H9 (cell line): ENCODE data around the gene EMC9. TPM values are rescaled to one million over a fixed set of nuclear protein-coding genes. Genes with fewer than 3 reads are reported as not detected.

Experiments
- DNase-seq: peaks from one replicate; pipeline ENCODE4 v3.0.0-alpha.2; 2017
- H2AFZ ChIP-seq: one replicate; pipeline ENCODE4 v1.6.1; 2013; ENCODE audit warnings: mild to moderate bottlenecking, low read length, control low read depth, moderate library complexity
- H2AK5ac ChIP-seq: 2 replicates; pipeline ENCODE4 v1.6.1; 2013; ENCODE audit warnings: low read length, control low read depth, mixed read lengths; ENCODE audit not compliant: insufficient read length
- H2BK120ac ChIP-seq: one replicate; pipeline ENCODE4 v1.6.1; 2013; ENCODE audit warnings: low read depth, mild to moderate bottlenecking, low read length, control low read depth, inconsistent platforms; ENCODE audit not compliant: poor library complexity, severe bottlenecking
- H2BK12ac ChIP-seq: 2 replicates; pipeline ENCODE4 v1.6.1; 2013; ENCODE audit warnings: low read length, control low read depth, mixed read lengths, low read depth; ENCODE audit not compliant: insufficient read length
- H2BK15ac ChIP-seq: 2 replicates; pipeline ENCODE4 v1.6.1; 2013; ENCODE audit warnings: low read depth, low read length, control low read depth
- H2BK20ac ChIP-seq: one replicate; pipeline ENCODE4 v1.6.1; 2013; ENCODE audit warnings: low read depth, mild to moderate bottlenecking, low read length, control low read depth, inconsistent platforms; ENCODE audit not compliant: poor library complexity, severe bottlenecking
- H2BK5ac ChIP-seq: 2 replicates; pipeline ENCODE4 v1.6.1; 2013; ENCODE audit warnings: low read length, control low read depth, mixed read lengths; ENCODE audit not compliant: insufficient read length
- H3K14ac ChIP-seq: 2 replicates; pipeline ENCODE4 v1.6.1; 2013; ENCODE audit warnings: low read length, control low read depth; ENCODE audit not compliant: insufficient read depth
- H3K18ac ChIP-seq: 2 replicates; pipeline ENCODE4 v1.6.1; 2013; ENCODE audit warnings: low read depth, mild to moderate bottlenecking, mixed read lengths, low read length, control low read depth; ENCODE audit not compliant: insufficient read length
- H3K23ac ChIP-seq: 2 replicates; pipeline ENCODE4 v1.6.1; 2013; ENCODE audit warnings: low read length, control low read depth, mixed read lengths, low read depth; ENCODE audit not compliant: insufficient read length
- H3K23me2 ChIP-seq: 2 replicates; pipeline ENCODE4 v1.6.1; 2013; ENCODE audit warnings: low read depth, mild to moderate bottlenecking, mixed read lengths, low read length, control low read depth; ENCODE audit not compliant: insufficient read length, poor library complexity, severe bottlenecking
- H3K27ac ChIP-seq: 2 replicates; pipeline ENCODE4 v1.5.1; 2013; ENCODE audit warnings: low read length, control low read depth, mixed read lengths, low read depth; ENCODE audit not compliant: insufficient read length
- H3K27me3 ChIP-seq: 2 replicates; pipeline ENCODE4 v1.6.1; 2013; ENCODE audit warnings: low read length, control low read depth, inconsistent platforms; ENCODE audit not compliant: insufficient read depth
- H3K4ac ChIP-seq: 2 replicates; pipeline ENCODE4 v1.6.1; 2013; ENCODE audit warnings: low read depth, mild to moderate bottlenecking, control low read depth, inconsistent platforms, low read length, moderate library complexity
- H3K4me1 ChIP-seq: 2 replicates; pipeline ENCODE4 v1.6.1; 2013; ENCODE audit warnings: low read length, control low read depth, inconsistent platforms; ENCODE audit not compliant: insufficient read depth
- H3K4me2 ChIP-seq: 2 replicates; pipeline ENCODE4 v1.6.1; 2013; ENCODE audit warnings: low read length, control low read depth, mixed read lengths; ENCODE audit not compliant: insufficient read length, insufficient read depth
- H3K56ac ChIP-seq: 2 replicates; pipeline ENCODE4 v1.6.1; 2013; ENCODE audit warnings: low read depth, mild to moderate bottlenecking, mixed read lengths, low read length, control low read depth; ENCODE audit not compliant: insufficient read length
- H3K79me1 ChIP-seq: 2 replicates; pipeline ENCODE4 v1.6.1; 2013; ENCODE audit warnings: low read depth, mild to moderate bottlenecking, moderate library complexity, low read length, control low read depth, inconsistent platforms; ENCODE audit not compliant: insufficient read depth, poor library complexity, severe bottlenecking
- H3K79me2 ChIP-seq: 2 replicates; pipeline ENCODE4 v1.6.1; 2013; ENCODE audit warnings: low read length, control low read depth, inconsistent platforms; ENCODE audit not compliant: insufficient read depth
- H3K9ac ChIP-seq: 2 replicates; pipeline ENCODE4 v1.6.1; 2013; ENCODE audit warnings: low read length, control low read depth, mixed read lengths; ENCODE audit not compliant: insufficient read length; ENCODE audit errors: extremely low read depth
- H3K9me3 ChIP-seq: one replicate; pipeline ENCODE4 v1.6.1; 2013; ENCODE audit warnings: low read depth, low read length, inconsistent platforms; ENCODE audit not compliant: control insufficient read depth
- H3T11ph ChIP-seq: one replicate; pipeline ENCODE4 v1.6.1; 2013; ENCODE audit warnings: mild to moderate bottlenecking, low read length, control low read depth, inconsistent platforms
- H4K20me1 ChIP-seq: one replicate; pipeline ENCODE4 v1.6.1; 2013; ENCODE audit not compliant: control insufficient read depth, insufficient read length, insufficient read depth
- H4K5ac ChIP-seq: 2 replicates; pipeline ENCODE4 v1.6.1; 2013; ENCODE audit warnings: low read depth, mild to moderate bottlenecking, mixed read lengths, low read length, control low read depth; ENCODE audit not compliant: insufficient read length
- H4K8ac ChIP-seq: replicated peaks from 2 replicates; pipeline ENCODE4 v1.6.1; 2013; ENCODE audit warnings: low read length, control low read depth, mixed read lengths, low read depth; ENCODE audit not compliant: insufficient read length
- H4K91ac ChIP-seq: 2 replicates; pipeline ENCODE4 v1.6.1; 2013; ENCODE audit warnings: low read depth, mild to moderate bottlenecking, moderate library complexity, mixed read lengths, low read length, control low read depth; ENCODE audit not compliant: insufficient read length
- H3K27ac Mint-ChIP-seq, 3 experiments: 2 replicates in 2 of 3; 3 replicates in 1 of 3; pipeline ENCODE4 v1.8.0; 2020 to 2021; ENCODE audit warnings: mixed read lengths in 3 of 3, mild to moderate bottlenecking in 1 of 3, moderate library complexity in 1 of 3
- H3K27me3 Mint-ChIP-seq: 2 replicates; pipeline ENCODE4 v1.8.0; 2021; ENCODE audit warnings: low read depth, mild to moderate bottlenecking, moderate library complexity, mixed read lengths
- H3K36me3 Mint-ChIP-seq, 3 experiments: 2 replicates in 2 of 3; 3 replicates in 1 of 3; pipeline ENCODE4 v1.8.0; 2020 to 2021; ENCODE audit warnings: low read depth in 3 of 3, mixed read lengths in 3 of 3; ENCODE audit not compliant: insufficient read depth in 1 of 3
- H3K4me1 Mint-ChIP-seq, 2 experiments: 2 replicates each; pipeline ENCODE4 v1.8.0; 2020; ENCODE audit warnings: mixed read lengths in 2 of 2
- H3K4me3 Mint-ChIP-seq, 2 experiments: 2 replicates in 1 of 2; 3 replicates in 1 of 2; pipeline ENCODE4 v1.8.0; 2020 to 2021; ENCODE audit warnings: mild to moderate bottlenecking in 2 of 2, mixed read lengths in 2 of 2, moderate library complexity in 1 of 2
- H3K9me3 Mint-ChIP-seq, 2 experiments: 2 replicates in 1 of 2; 3 replicates in 1 of 2; pipeline ENCODE4 v1.8.0; 2020; ENCODE audit warnings: mild to moderate bottlenecking in 2 of 2, mixed read lengths in 2 of 2, moderate library complexity in 1 of 2
- CTCF ChIP-seq: fragments of 200-600 bp; sonication (generic); conservative IDR thresholded peaks from 3 replicates; pipeline ENCODE4 v1.8.0; 2021; ENCODE audit warnings: antibody characterized with exemption, mild to moderate bottlenecking
- WGBS: extraction: QIAGEN DNeasy Blood & Tissue Kit; methylation state at CpG from one replicate; pipeline ENCODE4 v1.1.7; 2013; ENCODE audit warnings: missing lambda C conversion rate, low lambda C conversion rate, mixed read lengths; ENCODE audit not compliant: insufficient read length; ENCODE audit errors: extremely low coverage; 5-methylcytosine and 5-hydroxymethylcytosine counted together
- total RNA-seq: library from RNA; stranded (reverse); gene quantifications from 2 replicates; pipeline ENCODE4 v1.2.1, GENCODE V29; 2021

The EMC9 gene
- total RNA-seq, 1 experiment from 2014 or later = 52.9 TPM

GRCh38 chr14:24145690-24146452, 4.5 kb upstream of the EMC9 start:
- peaks cover 24% of the 10 kb centered on the region in 2 experiments for H3K4me1 Mint-ChIP-seq
- H3K27me3 ChIP-seq = no peaks in the 10 kb centered on the region
- peak overlapping the region; percentile 68 to 92 (median 68); a peak in 5 of 7 replicates for H3K27ac Mint-ChIP-seq
- no peak overlapping the region for H2BK120ac ChIP-seq
- peaks cover 19% of the 10 kb centered on the region for H3K23me2 ChIP-seq
- H3K4ac ChIP-seq = no peak overlapping the region
- H3K9ac ChIP-seq = peak overlapping the region; percentile 86
- no peaks in the 10 kb centered on the region for H3K27me3 Mint-ChIP-seq
- no peak for TF ChIP-seq CTCF
- no CpG with 5 or more reads among the region's 9 CpGs for WGBS
- DNase-seq = no peak
- H2BK15ac ChIP-seq = no peak overlapping the region
- H3K56ac ChIP-seq = no peak overlapping the region
- H2BK12ac ChIP-seq = no peak overlapping the region
- no peak overlapping the region for H4K5ac ChIP-seq
- no peak overlapping the region for H3K27ac ChIP-seq
- H2AFZ ChIP-seq = no peak overlapping the region
- no peak overlapping the region for H3K23ac ChIP-seq
- no peaks in the 10 kb centered on the region for H4K20me1 ChIP-seq
- H3K79me2 ChIP-seq = peaks cover 8% of the 10 kb centered on the region; the same call in 1 of the 2 replicates
- H2AK5ac ChIP-seq = no peak overlapping the region
- H3K4me2 ChIP-seq = peak overlapping the region; percentile 83
- H3K14ac ChIP-seq = peak overlapping the region; percentile 81; the same call in 1 of the 2 replicates
- no peaks in the 10 kb centered on the region for H3K9me3 Mint-ChIP-seq
- peak overlapping the region; percentile 77 for H3K18ac ChIP-seq
- no peaks in the 10 kb centered on the region for H3K9me3 ChIP-seq
- H2BK20ac ChIP-seq = no peak overlapping the region
- H3K36me3 Mint-ChIP-seq = peaks cover 9 to 52% (median 50%) of the 10 kb centered on the region in 3 experiments
- no peak overlapping the region for H3T11ph ChIP-seq
- no peak overlapping the region for H4K8ac ChIP-seq
- H2BK5ac ChIP-seq = no peak overlapping the region
- H3K79me1 ChIP-seq = peaks cover 4% of the 10 kb centered on the region
- peak overlapping the region; percentile 96 to 99 for H3K4me3 Mint-ChIP-seq
- H4K91ac ChIP-seq = no peak overlapping the region
- H3K4me1 ChIP-seq = no peaks in the 10 kb centered on the region
